IMR-90 (cell line): ENCODE measurements around the gene DDX31. TPM values are rescaled to one million over a fixed set of nuclear protein-coding genes. Genes with fewer than 3 reads are reported as not detected.

Experiments
- ATAC-seq: fragments of 200-7000 bp; cut with Tn5 transposase; 2 replicates; pipeline ENCODE4 v1.9.1; 2020; ENCODE audit warnings: low read depth, mild to moderate bottlenecking, moderate library complexity
- BruUV-seq: library from RNA; stranded (reverse); fragments of 400-500 nt; replicated peaks from 2 replicates; lab custom pipeline; 2021; lab: Mats Ljungman, UMichigan
- CTCF ChIA-PET: fragments of 300-600 bp; formaldehyde crosslinking; extraction: SDS; loops from one replicate; lab custom pipeline; 2021; ENCODE audit warnings: antibody characterized with exemption; lab: Yijun Ruan, JAX
- POLR2A ChIA-PET: fragments of 300-600 bp; sonication (Branson Sonifier 250); formaldehyde crosslinking; loops from one replicate; lab custom pipeline; 2022; ENCODE audit warnings: antibody characterized with exemption; ENCODE audit not compliant: unreplicated experiment; lab: Charles Lee
- DNase-seq: peaks from one replicate; pipeline ENCODE4 v3.0.0; 2013
- H2AFZ ChIP-seq: replicated peaks from 2 replicates; pipeline ENCODE3; 2013; ENCODE audit warnings: low read length, mild to moderate bottlenecking; ENCODE audit not compliant: poor library complexity
- H2AK5ac ChIP-seq: 2 replicates; pipeline ENCODE4 v1.6.1; 2013; ENCODE audit warnings: low read depth, low read length, inconsistent platforms
- H2AK9ac ChIP-seq: replicated peaks from 2 replicates; pipeline ENCODE3; 2013; ENCODE audit warnings: mild to moderate bottlenecking, low read depth, low read length, moderate library complexity; ENCODE audit not compliant: poor library complexity
- H2BK120ac ChIP-seq: 2 replicates; pipeline ENCODE4 v1.6.1; 2013; ENCODE audit warnings: low read depth, low read length, inconsistent platforms
- H2BK15ac ChIP-seq: 3 replicates; pipeline ENCODE4 v1.6.1; 2013; ENCODE audit warnings: low read depth, low read length, inconsistent platforms
- H2BK20ac ChIP-seq: 2 replicates; pipeline ENCODE4 v1.6.1; 2013; ENCODE audit warnings: low read depth, mild to moderate bottlenecking, inconsistent platforms, low read length, moderate library complexity
- H2BK5ac ChIP-seq: 2 replicates; pipeline ENCODE4 v1.6.1; 2013; ENCODE audit warnings: mild to moderate bottlenecking, low read depth, low read length, inconsistent platforms; ENCODE audit not compliant: poor library complexity, severe bottlenecking
- H3K14ac ChIP-seq: replicated peaks from 2 replicates; pipeline ENCODE4 v1.6.1; 2013; ENCODE audit warnings: low read depth, low read length, inconsistent platforms
- H3K18ac ChIP-seq: 2 replicates; pipeline ENCODE4 v1.6.1; 2013; ENCODE audit warnings: low read depth, low read length, control low read depth
- H3K23ac ChIP-seq: 2 replicates; pipeline ENCODE4 v1.6.1; 2013; ENCODE audit warnings: low read depth, low read length, inconsistent platforms
- H3K27ac ChIP-seq: 2 replicates; pipeline ENCODE4 v1.5.1; 2013; ENCODE audit warnings: mild to moderate bottlenecking, control low read depth, low read length; ENCODE audit not compliant: insufficient read depth
- H3K27me3 ChIP-seq: 2 replicates; pipeline ENCODE4 v1.6.1; 2013; ENCODE audit warnings: low read length; ENCODE audit not compliant: control insufficient read depth, insufficient read depth
- H3K36me3 ChIP-seq: 2 replicates; pipeline ENCODE4 v1.6.1; 2013; ENCODE audit warnings: low read length, mixed read lengths; ENCODE audit not compliant: control insufficient read depth, insufficient read depth
- H3K4ac ChIP-seq: 2 replicates; pipeline ENCODE4 v1.6.1; 2013; ENCODE audit warnings: low read depth, low read length, inconsistent platforms
- H3K4me1 ChIP-seq: 2 replicates; pipeline ENCODE4 v1.6.1; 2013; ENCODE audit warnings: low read length, mixed read lengths; ENCODE audit not compliant: control insufficient read depth, insufficient read depth
- H3K4me2 ChIP-seq: 2 replicates; pipeline ENCODE4 v1.6.1; 2013; ENCODE audit warnings: low read depth, mild to moderate bottlenecking, control low read depth, low read length, moderate library complexity
- H3K4me3 ChIP-seq: 2 replicates; pipeline ENCODE4 v1.5.1; 2013; ENCODE audit warnings: low read depth, mild to moderate bottlenecking, control low read depth, low read length, moderate library complexity; ENCODE audit not compliant: insufficient read depth
- H3K56ac ChIP-seq: 2 replicates; pipeline ENCODE4 v1.6.1; 2013; ENCODE audit warnings: low read length, inconsistent platforms; ENCODE audit not compliant: insufficient read depth; ENCODE audit errors: extremely low read depth
- H3K79me1 ChIP-seq, 2 experiments: 2 replicates each; pipeline ENCODE4 v1.6.1; 2013; ENCODE audit warnings: low read length in 2 of 2, inconsistent platforms in 1 of 2, low read depth in 1 of 2
- H3K9ac ChIP-seq: 2 replicates; pipeline ENCODE4 v1.6.1; 2013; ENCODE audit warnings: low read depth, low read length, control low read depth
- H3K9me1 ChIP-seq: 2 replicates; pipeline ENCODE4 v1.6.1; 2013; ENCODE audit warnings: low read length, inconsistent platforms; ENCODE audit not compliant: insufficient read depth
- H3K9me3 ChIP-seq: 2 replicates; pipeline ENCODE4 v1.6.1; 2013; ENCODE audit warnings: low read length; ENCODE audit not compliant: control insufficient read depth, insufficient read depth
- H4K20me1 ChIP-seq: 2 replicates; pipeline ENCODE4 v1.6.1; 2013; ENCODE audit warnings: low read length, inconsistent platforms; ENCODE audit not compliant: insufficient read depth
- H4K5ac ChIP-seq: 2 replicates; pipeline ENCODE4 v1.6.1; 2013; ENCODE audit warnings: mild to moderate bottlenecking, low read depth, low read length, control low read depth
- H4K8ac ChIP-seq, 2 experiments: 2 replicates each; pipeline ENCODE4 v1.6.1; 2013; ENCODE audit warnings: low read depth in 2 of 2, low read length in 2 of 2, control low read depth in 1 of 2, inconsistent platforms in 1 of 2
- H4K91ac ChIP-seq: 2 replicates; pipeline ENCODE4 v1.6.1; 2013; ENCODE audit warnings: low read depth, low read length, inconsistent platforms; ENCODE audit not compliant: insufficient read depth
- BHLHE40 ChIP-seq: fragments of 150-350 bp; IDR thresholded peaks from 2 replicates; pipeline ENCODE4 v1.6.1; 2016; ENCODE audit warnings: mild to moderate bottlenecking, low read depth, low read length
- CEBPB ChIP-seq: IDR thresholded peaks from 2 replicates; pipeline ENCODE4 v1.6.1; 2012; ENCODE audit warnings: low read depth, low read length, improper control_type of control experiment
- MAFK ChIP-seq: IDR thresholded peaks from 2 replicates; pipeline ENCODE4 v1.6.1; 2012; ENCODE audit warnings: low read depth, low read length, improper control_type of control experiment
- MAZ ChIP-seq: IDR thresholded peaks from 2 replicates; pipeline ENCODE4 v1.6.1; 2012; ENCODE audit warnings: low read depth, mild to moderate bottlenecking, low read length, improper control_type of control experiment, moderate library complexity, borderline replicate concordance
- NFE2L2 ChIP-seq: fragments of 150-350 bp; IDR thresholded peaks from 2 replicates; pipeline ENCODE4 v1.6.1; 2016; ENCODE audit warnings: low read depth, mild to moderate bottlenecking, low read length
- RAD21 ChIP-seq: IDR thresholded peaks from 2 replicates; pipeline ENCODE4 v1.6.1; 2012; ENCODE audit warnings: low read length, improper control_type of control experiment
- WGBS, 2 experiments: methylation state at CpG; one replicate each; pipeline versions ENCODE4 v1.1.5 to v1.1.7; 2013; ENCODE audit warnings: missing lambda C conversion rate in 2 of 2; ENCODE audit not compliant: insufficient read length in 1 of 2; ENCODE audit errors: extremely low coverage in 2 of 2; 5-methylcytosine and 5-hydroxymethylcytosine counted together
- dilution Hi-C: fragments of 300-500 bp; cut with HindIII; formaldehyde crosslinking; loops from one replicate; pipeline ENCODE4 v1.14.3; 2018; ENCODE audit warnings: low sequenced_read_pairs; ENCODE audit not compliant: unreplicated experiment
- in situ Hi-C: fragments of 300-500 bp; cut with MboI; formaldehyde crosslinking; loops from 3 replicates; pipeline ENCODE4 v1.14.3; 2019; ENCODE audit warnings: low sequenced_read_pairs, inconsistent platforms, mixed read lengths
- intact Hi-C: fragments of 100-400 bp; cut with micrococcal nuclease; formaldehyde crosslinking; loops from 2 replicates; pipeline ENCODE4 v1.10.0; 2022
- polyA plus RNA-seq, 3 experiments: library from polyadenylated mRNA; depleted of rRNA; stranded (reverse); fragments of >200 nt; gene quantifications; 2 replicates each; pipeline ENCODE4 v1.2.3, GENCODE V29; 2012; ENCODE audit warnings: low replicate concordance in 1 of 3
- total RNA-seq: library from RNA; depleted of rRNA; stranded (reverse); fragments of >200 nt; gene quantifications from 2 replicates; pipeline ENCODE4 v1.2.3, GENCODE V29; 2012

The DDX31 gene
- total and polyA plus RNA-seq, 2 of the 4 experiments (the other 2 are of a cell fraction): 10.7 to 14.0 TPM

GRCh38 chr9:132586830-132587591 is 82.8 kb downstream of the DDX31 start:
- no peak for DNase-seq
- no TSS peak for BruUV-seq
- Histone ChIP-seq H3K36me3 (no peaks in the 10 kb centered on the region), H2AK9ac (no peak overlapping the region), H2BK15ac (no peak overlapping the region), H3K4me3 (no peak overlapping the region), H3K9me3 (peaks cover 2% of the 10 kb centered on the region), H3K4me1 (no peaks in the 10 kb centered on the region; the same call in 1 of the 2 replicates), H3K18ac (no peak overlapping the region), H3K14ac (no peak overlapping the region), H4K91ac (no peak overlapping the region), H3K27me3 (peaks cover 96% of the 10 kb centered on the region), H3K79me1 (no peaks in the 10 kb centered on the region), H4K8ac (no peak overlapping the region), H3K27ac (no peak overlapping the region), H3K4ac (no peak overlapping the region), H2BK120ac (no peak overlapping the region), H3K9ac (no peak overlapping the region), H3K56ac (no peak overlapping the region), H4K20me1 (peaks cover 53% of the 10 kb centered on the region), H2BK20ac (no peak overlapping the region), H2AK5ac (no peak overlapping the region), H3K23ac (peak overlapping the region; percentile 7; the same call in 1 of the 2 replicates), H3K4me2 (no peak overlapping the region), H2BK5ac (no peak overlapping the region), H4K5ac (no peak overlapping the region), H3K9me1 (no peaks in the 10 kb centered on the region; the same call in 1 of the 2 replicates), H2AFZ (no peak overlapping the region)
- ChIA-PET CTCF (interaction anchor here (0.6 kb wide), 1 partner anchor 183 kb away, joined by 8 read pairs; no protein-coding TSS in a partner anchor), POLR2A (no interaction called here)
- in situ Hi-C loops (no loop called here), dilution Hi-C loops (no loop called here), intact Hi-C loops (no loop called here)
- no peak for ATAC-seq
- 3% methylated on average over 12 of the region's 74 CpGs; no CpG with 5 or more reads in 1 of the 2 experiments for WGBS, 2 experiments
- TF ChIP-seq NFE2L2 (no peak), RAD21 (no peak), CEBPB (no peak), BHLHE40 (no peak), MAFK (no peak), MAZ (no peak)
